ENCODE results near the gene HPN. TPM values are rescaled to one million over a fixed set of nuclear protein-coding genes. Genes with fewer than 3 reads are reported as not detected.
A peak's percentile ranks its signal among the peaks of the same experiment; 100 is the strongest.
"Not testable (repeated sequence)": the region's sequence is repeated elsewhere in the genome, so short reads cannot be mapped to it uniquely, and the experiment has no call there.

Gene HPN
- 0.03 TPM for polyA plus RNA-seq (2013)

GRCh38 chr19:35041548-35042055 is at the start of gene HPN:
Gene HPN (plus strand): TSS chr19:35041721. CDS start chr19:35042507, 786 bp downstream.
- H3K4me3 ChIP-seq (ENCODE audit: control insufficient read depth in 1 of 7, extremely low read depth in 1 of 7, insufficient read depth in 4 of 7, low read depth in 2 of 7, low read length in 6 of 7), result peak within 1 kb of the TSS in 6 of 7 experiments; percentile 36 to 74 (median 48)
- 80% methylated on average over 9 of the region's 19 CpGs for WGBS (ENCODE audit: insufficient coverage)
- CTCF ChIA-PET, result interaction anchor here (1.0 to 1.3 kb wide), 2 partner anchors 12 to 76 kb away, joined by 3 read pairs; no protein-coding TSS in a partner anchor

GRCh38 chr19:34992582-34992981 is 48.9 kb upstream of the HPN start:
- WGBS (ENCODE audit: insufficient coverage), result 100% methylated on average over 1 of the region's 7 CpGs
- POLR2A ChIA-PET, result interaction anchor here (0.6 kb wide), 1 partner anchor 702 kb away, joined by 3 read pairs; no protein-coding TSS in a partner anchor

More at GRCh38 chr19:35041548-35042055, at the start of gene HPN:
- no peaks in the 10 kb centered on the region for H3K36me3 ChIP-seq (ENCODE audit: control insufficient read depth in 4 of 4, insufficient read depth in 4 of 4, low read length in 3 of 4)
- H3K4me1 ChIP-seq (ENCODE audit: control extremely low read depth in 1 of 4, control insufficient read depth in 4 of 4, insufficient read depth in 4 of 4, low read length in 3 of 4), result peaks cover 4 to 72% (median 70%) of the 10 kb centered on the region in 4 experiments
- no peaks in the 10 kb centered on the region for H3K9me3 ChIP-seq (ENCODE audit: control extremely low read depth in 1 of 5, control insufficient read depth in 4 of 5, insufficient read depth in 2 of 5, low read depth in 1 of 5, low read length in 4 of 5)
- no peak for DNase-seq
- POLR2A ChIA-PET, result no interaction called here
- peak within 1 kb of the TSS in 1 of 2 experiments; percentile 19 for H3K27ac ChIP-seq (ENCODE audit: insufficient read depth in 1 of 2, low read depth in 1 of 2, low read length in 2 of 2, poor library complexity in 1 of 2, severe bottlenecking in 2 of 2)
- H3K27me3 ChIP-seq (replicated peaks in 2 of 5; ENCODE audit: control insufficient read depth in 4 of 5, insufficient read depth in 5 of 5, low read length in 4 of 5), result no peaks in the 10 kb centered on the region

GRCh38 chr19:34994286-34994642 is 47.3 kb upstream of the HPN start:
- Histone ChIP-seq H3K9me3 (ENCODE audit: control extremely low read depth in 1 of 5, control insufficient read depth in 4 of 5, insufficient read depth in 2 of 5, low read depth in 1 of 5, low read length in 4 of 5) (peaks cover 0 to 11% (median 0%) of the 10 kb centered on the region in 5 experiments), H3K27ac (ENCODE audit: insufficient read depth in 1 of 2, low read depth in 1 of 2, low read length in 2 of 2, poor library complexity in 1 of 2, severe bottlenecking in 2 of 2) (no peak overlapping the region), H3K4me1 (ENCODE audit: control extremely low read depth in 1 of 4, control insufficient read depth in 4 of 4, insufficient read depth in 4 of 4, low read length in 3 of 4) (peaks cover 7 to 44% (median 42%) of the 10 kb centered on the region in 4 experiments), H3K4me3 (ENCODE audit: control insufficient read depth in 1 of 7, extremely low read depth in 1 of 7, insufficient read depth in 4 of 7, low read depth in 2 of 7, low read length in 6 of 7) (no peak overlapping the region), H3K36me3 (ENCODE audit: control insufficient read depth in 4 of 4, insufficient read depth in 4 of 4, low read length in 3 of 4) (no peaks in the 10 kb centered on the region), H3K27me3 (replicated peaks in 2 of 5; ENCODE audit: control insufficient read depth in 4 of 5, insufficient read depth in 5 of 5, low read length in 4 of 5) (no peaks in the 10 kb centered on the region)
- ChIA-PET CTCF (interaction anchor here (0.7 to 2.8 kb wide), 4 partner anchors 9 to 50 kb away, joined by 3 to 9 read pairs (median 4); no protein-coding TSS in a partner anchor), POLR2A (no interaction called here)
- 74% methylated on average over 6 of the region's 9 CpGs for WGBS (ENCODE audit: insufficient coverage)
- DNase-seq, result no peak

More at GRCh38 chr19:34992582-34992981, 48.9 kb upstream of the HPN start:
- DNase-seq; H3K4me3 ChIP-seq (ENCODE audit: control insufficient read depth in 1 of 7, extremely low read depth in 1 of 7, insufficient read depth in 4 of 7, low read depth in 2 of 7, low read length in 6 of 7); H3K27me3 ChIP-seq (replicated peaks in 2 of 5; ENCODE audit: control insufficient read depth in 4 of 5, insufficient read depth in 5 of 5, low read length in 4 of 5); H3K36me3 ChIP-seq (ENCODE audit: control insufficient read depth in 4 of 4, insufficient read depth in 4 of 4, low read length in 3 of 4); H3K27ac ChIP-seq (ENCODE audit: insufficient read depth in 1 of 2, low read depth in 1 of 2, low read length in 2 of 2, poor library complexity in 1 of 2, severe bottlenecking in 2 of 2): not testable (repeated sequence)
- H3K4me1 ChIP-seq (ENCODE audit: control extremely low read depth in 1 of 4, control insufficient read depth in 4 of 4, insufficient read depth in 4 of 4, low read length in 3 of 4), result peaks cover 4 to 32% (median 28%) of the 10 kb centered on the region in 4 experiments
- peaks cover 0 to 11% (median 0%) of the 10 kb centered on the region in 5 experiments for H3K9me3 ChIP-seq (ENCODE audit: control extremely low read depth in 1 of 5, control insufficient read depth in 4 of 5, insufficient read depth in 2 of 5, low read depth in 1 of 5, low read length in 4 of 5)
- CTCF ChIA-PET, result interaction anchor here (2.6 kb wide), 1 partner anchor 20 kb away, joined by 10 read pairs; no protein-coding TSS in a partner anchor

GRCh38 chr19:34994643-34995541 is 46.6 kb upstream of the HPN start:
- Histone ChIP-seq H3K36me3 (ENCODE audit: control insufficient read depth in 4 of 4, insufficient read depth in 4 of 4, low read length in 3 of 4) (no peaks in the 10 kb centered on the region), H3K4me3 (ENCODE audit: control insufficient read depth in 1 of 7, extremely low read depth in 1 of 7, insufficient read depth in 4 of 7, low read depth in 2 of 7, low read length in 6 of 7) (no peak overlapping the region), H3K27ac (ENCODE audit: insufficient read depth in 1 of 2, low read depth in 1 of 2, low read length in 2 of 2, poor library complexity in 1 of 2, severe bottlenecking in 2 of 2) (no peak overlapping the region), H3K4me1 (ENCODE audit: control extremely low read depth in 1 of 4, control insufficient read depth in 4 of 4, insufficient read depth in 4 of 4, low read length in 3 of 4) (peaks cover 7 to 50% (median 48%) of the 10 kb centered on the region in 4 experiments), H3K9me3 (ENCODE audit: control extremely low read depth in 1 of 5, control insufficient read depth in 4 of 5, insufficient read depth in 2 of 5, low read depth in 1 of 5, low read length in 4 of 5) (peaks cover 0 to 11% (median 0%) of the 10 kb centered on the region in 5 experiments), H3K27me3 (replicated peaks in 2 of 5; ENCODE audit: control insufficient read depth in 4 of 5, insufficient read depth in 5 of 5, low read length in 4 of 5) (no peaks in the 10 kb centered on the region)
- WGBS (ENCODE audit: insufficient coverage), result 94% methylated on average over 16 of the region's 17 CpGs
- ChIA-PET POLR2A (no interaction called here), CTCF (interaction anchor here (0.8 to 2.8 kb wide), 6 partner anchors 9 to 51 kb away, joined by 3 to 9 read pairs (median 4); no protein-coding TSS in a partner anchor)
- no peak for DNase-seq

GRCh38 chr19:34995551-34995950 is 46.0 kb upstream of the HPN start:
- CTCF ChIA-PET, result interaction anchor here (0.8 to 2.8 kb wide), 4 partner anchors 10 to 51 kb away, joined by 3 to 9 read pairs (median 6); no protein-coding TSS in a partner anchor
- Histone ChIP-seq H3K36me3 (ENCODE audit: control insufficient read depth in 4 of 4, insufficient read depth in 4 of 4, low read length in 3 of 4) (no peaks in the 10 kb centered on the region), H3K9me3 (ENCODE audit: control extremely low read depth in 1 of 5, control insufficient read depth in 4 of 5, insufficient read depth in 2 of 5, low read depth in 1 of 5, low read length in 4 of 5) (peaks cover 0 to 11% (median 0%) of the 10 kb centered on the region in 5 experiments), H3K27me3 (replicated peaks in 2 of 5; ENCODE audit: control insufficient read depth in 4 of 5, insufficient read depth in 5 of 5, low read length in 4 of 5) (no peaks in the 10 kb centered on the region), H3K27ac (ENCODE audit: insufficient read depth in 1 of 2, low read depth in 1 of 2, low read length in 2 of 2, poor library complexity in 1 of 2, severe bottlenecking in 2 of 2) (no peak overlapping the region), H3K4me1 (ENCODE audit: control extremely low read depth in 1 of 4, control insufficient read depth in 4 of 4, insufficient read depth in 4 of 4, low read length in 3 of 4) (peaks cover 7 to 51% (median 49%) of the 10 kb centered on the region in 4 experiments), H3K4me3 (ENCODE audit: control insufficient read depth in 1 of 7, extremely low read depth in 1 of 7, insufficient read depth in 4 of 7, low read depth in 2 of 7, low read length in 6 of 7) (no peak overlapping the region)
- POLR2A ChIA-PET, result no interaction called here
- no peak for DNase-seq
- WGBS (ENCODE audit: insufficient coverage), result 96% methylated on average over 6 of the region's 8 CpGs

GRCh38 chr19:34997071-34997617 is 44.4 kb upstream of the HPN start:
- Histone ChIP-seq H3K4me3 (ENCODE audit: control insufficient read depth in 1 of 7, extremely low read depth in 1 of 7, insufficient read depth in 4 of 7, low read depth in 2 of 7, low read length in 6 of 7) (peak overlapping the region in 4 of 7 experiments; percentile 16 to 58 (median 24)), H3K27me3 (replicated peaks in 2 of 5; ENCODE audit: control insufficient read depth in 4 of 5, insufficient read depth in 5 of 5, low read length in 4 of 5) (no peaks in the 10 kb centered on the region), H3K4me1 (ENCODE audit: control extremely low read depth in 1 of 4, control insufficient read depth in 4 of 4, insufficient read depth in 4 of 4, low read length in 3 of 4) (peaks cover 16 to 66% (median 62%) of the 10 kb centered on the region in 4 experiments), H3K27ac (ENCODE audit: insufficient read depth in 1 of 2, low read depth in 1 of 2, low read length in 2 of 2, poor library complexity in 1 of 2, severe bottlenecking in 2 of 2) (peak overlapping the region; percentile 46 to 67), H3K36me3 (ENCODE audit: control insufficient read depth in 4 of 4, insufficient read depth in 4 of 4, low read length in 3 of 4) (peaks cover 0 to 5% (median 2%) of the 10 kb centered on the region in 4 experiments), H3K9me3 (ENCODE audit: control extremely low read depth in 1 of 5, control insufficient read depth in 4 of 5, insufficient read depth in 2 of 5, low read depth in 1 of 5, low read length in 4 of 5) (peaks cover 0 to 11% (median 0%) of the 10 kb centered on the region in 5 experiments)
- POLR2A ChIA-PET, result interaction anchor here (0.7 kb wide), 1 partner anchor 9 kb away, joined by 3 read pairs; no protein-coding TSS in a partner anchor
- CTCF ChIA-PET, result interaction anchor here (0.7 to 3.1 kb wide), 3 partner anchors 15 to 25 kb away, joined by 3 to 10 read pairs (median 8); no protein-coding TSS in a partner anchor
- DNase-seq, result peak; percentile 50 to 90 (median 86)
- 0% methylated on average over 2 of the region's 8 CpGs for WGBS (ENCODE audit: insufficient coverage)
